IMR-90 (cell line): ENCODE results near the gene PRKAR1B. TPM values are rescaled to one million over a fixed set of nuclear protein-coding genes. Genes with fewer than 3 reads are reported as not detected.

Experiments
- ATAC-seq: fragments of 200-7000 bp; cut with Tn5 transposase; 2 replicates; pipeline ENCODE4 v1.9.1; 2020; ENCODE audit warnings: low read depth, mild to moderate bottlenecking, moderate library complexity
- BruUV-seq: library from RNA; stranded (reverse); fragments of 400-500 nt; replicated peaks from 2 replicates; lab custom pipeline; 2021; lab: Mats Ljungman, UMichigan
- CTCF ChIA-PET: fragments of 300-600 bp; formaldehyde crosslinking; extraction: SDS; loops from one replicate; lab custom pipeline; 2021; ENCODE audit warnings: antibody characterized with exemption; lab: Yijun Ruan, JAX
- POLR2A ChIA-PET: fragments of 300-600 bp; sonication (Branson Sonifier 250); formaldehyde crosslinking; loops from one replicate; lab custom pipeline; 2022; ENCODE audit warnings: antibody characterized with exemption; ENCODE audit not compliant: unreplicated experiment; lab: Charles Lee
- DNase-seq: peaks from one replicate; pipeline ENCODE4 v3.0.0; 2013
- H2AFZ ChIP-seq: replicated peaks from 2 replicates; pipeline ENCODE3; 2013; ENCODE audit warnings: low read length, mild to moderate bottlenecking; ENCODE audit not compliant: poor library complexity
- H2AK5ac ChIP-seq: 2 replicates; pipeline ENCODE4 v1.6.1; 2013; ENCODE audit warnings: low read depth, low read length, inconsistent platforms
- H2AK9ac ChIP-seq: replicated peaks from 2 replicates; pipeline ENCODE3; 2013; ENCODE audit warnings: mild to moderate bottlenecking, low read depth, low read length, moderate library complexity; ENCODE audit not compliant: poor library complexity
- H2BK120ac ChIP-seq: 2 replicates; pipeline ENCODE4 v1.6.1; 2013; ENCODE audit warnings: low read depth, low read length, inconsistent platforms
- H2BK15ac ChIP-seq: 3 replicates; pipeline ENCODE4 v1.6.1; 2013; ENCODE audit warnings: low read depth, low read length, inconsistent platforms
- H2BK20ac ChIP-seq: 2 replicates; pipeline ENCODE4 v1.6.1; 2013; ENCODE audit warnings: low read depth, mild to moderate bottlenecking, inconsistent platforms, low read length, moderate library complexity
- H2BK5ac ChIP-seq: 2 replicates; pipeline ENCODE4 v1.6.1; 2013; ENCODE audit warnings: mild to moderate bottlenecking, low read depth, low read length, inconsistent platforms; ENCODE audit not compliant: poor library complexity, severe bottlenecking
- H3K14ac ChIP-seq: replicated peaks from 2 replicates; pipeline ENCODE4 v1.6.1; 2013; ENCODE audit warnings: low read depth, low read length, inconsistent platforms
- H3K18ac ChIP-seq: 2 replicates; pipeline ENCODE4 v1.6.1; 2013; ENCODE audit warnings: low read depth, low read length, control low read depth
- H3K23ac ChIP-seq: 2 replicates; pipeline ENCODE4 v1.6.1; 2013; ENCODE audit warnings: low read depth, low read length, inconsistent platforms
- H3K27ac ChIP-seq: 2 replicates; pipeline ENCODE4 v1.5.1; 2013; ENCODE audit warnings: mild to moderate bottlenecking, control low read depth, low read length; ENCODE audit not compliant: insufficient read depth
- H3K27me3 ChIP-seq: 2 replicates; pipeline ENCODE4 v1.6.1; 2013; ENCODE audit warnings: low read length; ENCODE audit not compliant: control insufficient read depth, insufficient read depth
- H3K36me3 ChIP-seq: 2 replicates; pipeline ENCODE4 v1.6.1; 2013; ENCODE audit warnings: low read length, mixed read lengths; ENCODE audit not compliant: control insufficient read depth, insufficient read depth
- H3K4ac ChIP-seq: 2 replicates; pipeline ENCODE4 v1.6.1; 2013; ENCODE audit warnings: low read depth, low read length, inconsistent platforms
- H3K4me1 ChIP-seq: 2 replicates; pipeline ENCODE4 v1.6.1; 2013; ENCODE audit warnings: low read length, mixed read lengths; ENCODE audit not compliant: control insufficient read depth, insufficient read depth
- H3K4me2 ChIP-seq: 2 replicates; pipeline ENCODE4 v1.6.1; 2013; ENCODE audit warnings: low read depth, mild to moderate bottlenecking, control low read depth, low read length, moderate library complexity
- H3K4me3 ChIP-seq: 2 replicates; pipeline ENCODE4 v1.5.1; 2013; ENCODE audit warnings: low read depth, mild to moderate bottlenecking, control low read depth, low read length, moderate library complexity; ENCODE audit not compliant: insufficient read depth
- H3K56ac ChIP-seq: 2 replicates; pipeline ENCODE4 v1.6.1; 2013; ENCODE audit warnings: low read length, inconsistent platforms; ENCODE audit not compliant: insufficient read depth; ENCODE audit errors: extremely low read depth
- H3K79me1 ChIP-seq, 2 experiments: 2 replicates each; pipeline ENCODE4 v1.6.1; 2013; ENCODE audit warnings: low read length in 2 of 2, inconsistent platforms in 1 of 2, low read depth in 1 of 2
- H3K9ac ChIP-seq: 2 replicates; pipeline ENCODE4 v1.6.1; 2013; ENCODE audit warnings: low read depth, low read length, control low read depth
- H3K9me1 ChIP-seq: 2 replicates; pipeline ENCODE4 v1.6.1; 2013; ENCODE audit warnings: low read length, inconsistent platforms; ENCODE audit not compliant: insufficient read depth
- H3K9me3 ChIP-seq: 2 replicates; pipeline ENCODE4 v1.6.1; 2013; ENCODE audit warnings: low read length; ENCODE audit not compliant: control insufficient read depth, insufficient read depth
- H4K20me1 ChIP-seq: 2 replicates; pipeline ENCODE4 v1.6.1; 2013; ENCODE audit warnings: low read length, inconsistent platforms; ENCODE audit not compliant: insufficient read depth
- H4K5ac ChIP-seq: 2 replicates; pipeline ENCODE4 v1.6.1; 2013; ENCODE audit warnings: mild to moderate bottlenecking, low read depth, low read length, control low read depth
- H4K8ac ChIP-seq, 2 experiments: 2 replicates each; pipeline ENCODE4 v1.6.1; 2013; ENCODE audit warnings: low read depth in 2 of 2, low read length in 2 of 2, control low read depth in 1 of 2, inconsistent platforms in 1 of 2
- H4K91ac ChIP-seq: 2 replicates; pipeline ENCODE4 v1.6.1; 2013; ENCODE audit warnings: low read depth, low read length, inconsistent platforms; ENCODE audit not compliant: insufficient read depth
- BHLHE40 ChIP-seq: fragments of 150-350 bp; IDR thresholded peaks from 2 replicates; pipeline ENCODE4 v1.6.1; 2016; ENCODE audit warnings: mild to moderate bottlenecking, low read depth, low read length
- CEBPB ChIP-seq: IDR thresholded peaks from 2 replicates; pipeline ENCODE4 v1.6.1; 2012; ENCODE audit warnings: low read depth, low read length, improper control_type of control experiment
- CHD1 ChIP-seq: IDR thresholded peaks from 2 replicates; pipeline ENCODE4 v1.6.1; 2012; ENCODE audit warnings: low read depth, low read length, improper control_type of control experiment
- CTCF ChIP-seq: conservative IDR thresholded peaks from 2 replicates; pipeline ENCODE4 v1.5.1; 2012; ENCODE audit warnings: mild to moderate bottlenecking, low read depth, low read length, improper control_type of control experiment
- FOS ChIP-seq: fragments of 150-350 bp; IDR thresholded peaks from 2 replicates; pipeline ENCODE4 v1.6.1; 2016; ENCODE audit warnings: low read depth, low read length
- MAZ ChIP-seq: IDR thresholded peaks from 2 replicates; pipeline ENCODE4 v1.6.1; 2012; ENCODE audit warnings: low read depth, mild to moderate bottlenecking, low read length, improper control_type of control experiment, moderate library complexity, borderline replicate concordance
- MXI1 ChIP-seq: IDR thresholded peaks from 2 replicates; pipeline ENCODE4 v1.6.1; 2012; ENCODE audit warnings: low read depth, mild to moderate bottlenecking, low read length, moderate library complexity, borderline replicate concordance
- NFE2L2 ChIP-seq: fragments of 150-350 bp; IDR thresholded peaks from 2 replicates; pipeline ENCODE4 v1.6.1; 2016; ENCODE audit warnings: low read depth, mild to moderate bottlenecking, low read length
- POLR2A ChIP-seq: IDR thresholded peaks from 2 replicates; pipeline ENCODE4 v1.6.1; 2012; ENCODE audit warnings: mild to moderate bottlenecking, low read depth, low read length
- RAD21 ChIP-seq: IDR thresholded peaks from 2 replicates; pipeline ENCODE4 v1.6.1; 2012; ENCODE audit warnings: low read length, improper control_type of control experiment
- RCOR1 ChIP-seq: IDR thresholded peaks from 2 replicates; pipeline ENCODE4 v1.6.1; 2012; ENCODE audit warnings: mild to moderate bottlenecking, low read length, improper control_type of control experiment; ENCODE audit not compliant: insufficient replicate concordance
- RFX5 ChIP-seq: IDR thresholded peaks from 2 replicates; pipeline ENCODE4 v1.8.0; 2012; ENCODE audit warnings: low read depth, mild to moderate bottlenecking, low read length, moderate library complexity
- SMC3 ChIP-seq: fragments of 150-350 bp; IDR thresholded peaks from 2 replicates; pipeline ENCODE4 v1.6.1; 2016; ENCODE audit warnings: low read depth, mild to moderate bottlenecking, antibody characterized with exemption, low read length, moderate library complexity
- USF2 ChIP-seq: fragments of 150-350 bp; IDR thresholded peaks from 2 replicates; pipeline ENCODE4 v1.6.1; 2017; ENCODE audit warnings: mild to moderate bottlenecking, antibody characterized with exemption, low read length, low read depth
- WGBS, 2 experiments: methylation state at CpG; one replicate each; pipeline versions ENCODE4 v1.1.5 to v1.1.7; 2013; ENCODE audit warnings: missing lambda C conversion rate in 2 of 2; ENCODE audit not compliant: insufficient read length in 1 of 2; ENCODE audit errors: extremely low coverage in 2 of 2; 5-methylcytosine and 5-hydroxymethylcytosine counted together
- dilution Hi-C: fragments of 300-500 bp; cut with HindIII; formaldehyde crosslinking; loops from one replicate; pipeline ENCODE4 v1.14.3; 2018; ENCODE audit warnings: low sequenced_read_pairs; ENCODE audit not compliant: unreplicated experiment
- in situ Hi-C: fragments of 300-500 bp; cut with MboI; formaldehyde crosslinking; loops from 3 replicates; pipeline ENCODE4 v1.14.3; 2019; ENCODE audit warnings: low sequenced_read_pairs, inconsistent platforms, mixed read lengths
- intact Hi-C: fragments of 100-400 bp; cut with micrococcal nuclease; formaldehyde crosslinking; loops from 2 replicates; pipeline ENCODE4 v1.10.0; 2022
- polyA plus RNA-seq, 3 experiments: library from polyadenylated mRNA; depleted of rRNA; stranded (reverse); fragments of >200 nt; gene quantifications; 2 replicates each; pipeline ENCODE4 v1.2.3, GENCODE V29; 2012; ENCODE audit warnings: low replicate concordance in 1 of 3
- total RNA-seq: library from RNA; depleted of rRNA; stranded (reverse); fragments of >200 nt; gene quantifications from 2 replicates; pipeline ENCODE4 v1.2.3, GENCODE V29; 2012
- TF ChIP-seq, protein P1 (sequence below): fragments of 150-350 bp; IDR thresholded peaks from 2 replicates; pipeline ENCODE4 v1.6.1; 2016; ENCODE audit warnings: low read depth, mild to moderate bottlenecking, low read length, moderate library complexity, borderline replicate concordance

The PRKAR1B gene
- total and polyA plus RNA-seq, 2 of the 4 experiments (the other 2 are of a cell fraction): 15.2 to 20.2 TPM

GRCh38 chr7:742791-743190, 15.7 kb upstream of the PRKAR1B start:
- Histone ChIP-seq H3K23ac (no peak overlapping the region), H4K5ac (no peak overlapping the region), H3K18ac (no peak overlapping the region), H4K20me1 (peaks cover 6% of the 10 kb centered on the region; the same call in 1 of the 2 replicates), H3K36me3 (peaks cover 21% of the 10 kb centered on the region), H4K8ac (no peak overlapping the region), H3K9ac (no peak overlapping the region), H2BK20ac (no peak overlapping the region), H3K14ac (no peak overlapping the region), H3K27ac (no peak overlapping the region), H2BK120ac (no peak overlapping the region), H3K9me3 (no peaks in the 10 kb centered on the region), H2AK5ac (no peak overlapping the region), H2AK9ac (no peak overlapping the region), H3K4me1 (no peaks in the 10 kb centered on the region), H3K56ac (no peak overlapping the region), H2BK15ac (no peak overlapping the region), H4K91ac (no peak overlapping the region), H2BK5ac (no peak overlapping the region), H3K4me3 (no peak overlapping the region), H3K9me1 (0 out of 2 replicates have a peak, but pooled peaks cover 7% of the 10 kb centered on the region), H2AFZ (no peak overlapping the region), H3K4ac (no peak overlapping the region), H3K27me3 (no peaks in the 10 kb centered on the region), H3K4me2 (no peak overlapping the region), H3K79me1 (peaks cover 2 to 34% of the 10 kb centered on the region in 2 experiments; a peak in 3 of 4 replicates)
- in situ Hi-C loops: no loop called here
- DNase-seq (no peak), ATAC-seq (no peak)
- 100% methylated on average over 1 of the region's 8 CpGs; no CpG with 5 or more reads in 1 of the 2 experiments for WGBS, 2 experiments
- intact Hi-C loops: no loop called here
- ChIA-PET CTCF (no interaction called here), POLR2A (no interaction called here)
- no TSS peak for BruUV-seq
- no peak for TF ChIP-seq FOS
- TF ChIP-seq CHD1: no peak
- no peak for TF ChIP-seq POLR2A
- TF ChIP-seq RFX5: no peak
- no peak for TF ChIP-seq MXI1
- no peak for TF ChIP-seq BHLHE40
- no peak for TF ChIP-seq CTCF
- TF ChIP-seq RCOR1: no peak
- no peak for TF ChIP-seq RAD21
- no peak for TF ChIP-seq USF2
- TF ChIP-seq SMC3: no peak
- TF ChIP-seq, protein P1, sequence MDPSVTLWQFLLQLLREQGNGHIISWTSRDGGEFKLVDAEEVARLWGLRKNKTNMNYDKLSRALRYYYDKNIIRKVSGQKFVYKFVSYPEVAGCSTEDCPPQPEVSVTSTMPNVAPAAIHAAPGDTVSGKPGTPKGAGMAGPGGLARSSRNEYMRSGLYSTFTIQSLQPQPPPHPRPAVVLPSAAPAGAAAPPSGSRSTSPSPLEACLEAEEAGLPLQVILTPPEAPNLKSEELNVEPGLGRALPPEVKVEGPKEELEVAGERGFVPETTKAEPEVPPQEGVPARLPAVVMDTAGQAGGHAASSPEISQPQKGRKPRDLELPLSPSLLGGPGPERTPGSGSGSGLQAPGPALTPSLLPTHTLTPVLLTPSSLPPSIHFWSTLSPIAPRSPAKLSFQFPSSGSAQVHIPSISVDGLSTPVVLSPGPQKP: no peak
- no peak for TF ChIP-seq MAZ
- TF ChIP-seq NFE2L2: no peak
- no peak for TF ChIP-seq CEBPB
- dilution Hi-C loops: no loop called here
